ENCODE results near the gene PAIP1. TPM values are rescaled to one million over a fixed set of nuclear protein-coding genes. Genes with fewer than 3 reads are reported as not detected.
A peak's percentile ranks its signal among the peaks of the same experiment; 100 is the strongest.
"Not testable (repeated sequence)": the region's sequence is repeated elsewhere in the genome, so short reads cannot be mapped to it uniquely, and the experiment has no call there.

PAIP1 gene
- polyA plus RNA-seq, 3 donors = 124 to 152 (median 134) TPM

DNA sequence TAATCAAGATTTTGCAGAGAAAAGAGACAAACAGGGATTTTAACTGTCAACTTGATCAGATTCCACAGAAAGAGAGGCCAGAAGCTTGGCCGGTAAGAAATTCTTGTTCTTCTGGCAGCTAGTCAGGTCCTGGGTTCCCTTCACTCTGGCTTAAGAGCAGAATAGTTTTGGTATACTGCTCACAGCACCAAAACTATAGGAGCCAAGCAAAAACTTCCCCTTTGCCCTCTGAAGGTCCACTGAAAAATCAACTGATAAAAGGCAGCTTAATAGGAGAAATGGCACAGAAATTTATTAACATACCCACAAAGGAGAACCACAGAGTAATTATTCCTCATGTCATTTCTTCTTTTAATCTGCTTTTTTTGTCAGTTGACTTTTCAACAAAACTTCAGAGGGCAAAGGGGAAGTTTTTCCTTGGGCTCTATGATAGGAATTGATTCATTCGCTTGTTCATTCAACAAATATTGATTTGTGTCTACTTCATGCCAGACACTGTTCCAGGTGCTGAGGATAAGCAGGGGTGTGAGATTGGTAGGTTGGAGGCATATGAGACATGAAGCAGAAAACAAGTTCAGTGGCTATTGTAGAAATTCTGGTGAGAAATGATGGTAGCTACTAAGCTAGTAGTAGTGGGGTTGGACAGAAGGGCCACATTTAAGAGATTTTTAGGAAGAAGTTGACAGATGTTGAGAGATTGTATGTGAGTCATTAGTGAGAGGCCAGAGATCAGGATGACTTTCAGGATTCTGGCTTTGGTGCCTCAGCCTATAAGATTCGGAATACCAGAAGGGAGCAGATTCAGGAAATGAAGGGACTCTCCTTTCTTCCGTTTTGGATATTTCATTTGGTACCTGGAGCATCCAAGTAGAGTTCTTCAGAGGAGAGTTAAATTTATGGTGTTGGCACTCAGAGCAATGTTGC lies 25.5 kb upstream of the PAIP1 start:
- no peak for DNase-seq

DNA sequence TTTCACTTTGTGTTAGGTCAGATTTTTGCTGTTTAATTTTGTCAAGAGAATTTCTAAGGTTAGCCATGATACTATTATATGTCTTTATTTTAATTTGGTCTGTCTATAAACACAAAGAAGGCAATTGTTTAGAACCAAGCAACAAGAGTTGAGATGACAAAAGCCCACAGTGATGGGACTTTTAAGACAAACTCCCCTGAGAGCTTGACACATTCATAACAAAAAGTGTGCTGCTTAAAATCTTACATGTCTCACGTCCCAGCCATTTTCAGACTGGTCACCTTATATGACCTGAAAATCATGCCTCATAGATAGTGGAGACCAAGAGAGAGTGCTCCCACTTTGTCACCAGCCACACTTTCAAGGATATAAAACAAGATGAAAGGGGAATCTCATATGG lies 24.5 kb upstream of the PAIP1 start:
- no peak for DNase-seq

DNA sequence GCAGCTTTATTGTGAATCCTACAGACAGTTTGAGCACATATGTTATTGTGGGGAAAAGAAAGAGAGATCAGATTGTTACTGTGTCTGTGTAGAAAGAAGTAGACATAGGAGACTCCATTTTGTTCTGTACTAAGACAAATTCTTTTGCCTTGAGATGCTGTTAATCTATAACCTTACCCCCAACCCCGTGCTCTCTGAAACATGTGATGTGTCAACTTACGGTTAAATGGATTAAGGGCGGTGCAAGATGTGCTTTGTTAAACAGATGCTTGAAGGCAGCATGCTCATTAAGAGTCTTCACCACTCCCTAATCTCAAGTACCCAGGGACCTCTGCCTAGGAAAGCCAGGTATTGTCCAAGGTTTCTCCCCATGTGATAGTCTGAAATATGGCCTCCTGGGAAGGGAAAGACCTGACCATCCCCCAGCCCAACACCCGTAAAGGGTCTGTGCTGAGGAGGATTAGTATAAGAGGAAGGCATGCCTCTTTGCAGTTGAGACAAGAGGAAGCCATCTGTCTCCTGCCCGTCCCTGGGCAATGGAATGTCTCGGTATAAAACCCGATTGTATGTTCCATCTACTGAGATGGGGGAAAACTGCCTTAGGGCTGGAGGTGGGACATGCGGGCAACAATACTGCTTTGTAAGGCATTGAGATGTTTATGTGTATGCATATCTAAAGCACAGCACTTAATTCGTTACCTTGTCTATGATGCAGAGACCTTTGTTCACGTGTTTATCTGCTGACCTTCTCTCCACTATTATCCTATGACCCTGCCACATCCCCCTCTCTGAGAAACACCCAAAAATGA lies 23.7 kb upstream of the PAIP1 start:
- DNase-seq = not testable (repeated sequence)

DNA sequence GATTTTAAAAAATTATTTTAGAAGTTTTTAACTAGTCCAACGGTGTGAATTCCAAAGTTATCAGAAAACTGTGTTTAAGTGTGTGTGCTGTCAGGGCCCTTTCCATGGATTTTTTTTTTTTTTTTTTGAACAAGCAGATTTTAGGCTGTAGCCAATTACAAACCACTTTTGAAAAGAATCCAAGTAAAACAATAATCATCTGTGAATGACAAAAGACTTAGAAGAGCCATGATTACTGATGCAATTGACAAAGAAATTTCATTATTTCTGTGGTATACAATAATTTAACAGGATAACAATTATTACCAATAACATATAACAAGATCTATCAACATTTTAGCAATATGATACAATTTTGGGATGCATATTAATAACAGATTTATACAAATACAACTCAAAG lies 16.2 kb upstream of the PAIP1 start:
- no peak for DNase-seq

DNA sequence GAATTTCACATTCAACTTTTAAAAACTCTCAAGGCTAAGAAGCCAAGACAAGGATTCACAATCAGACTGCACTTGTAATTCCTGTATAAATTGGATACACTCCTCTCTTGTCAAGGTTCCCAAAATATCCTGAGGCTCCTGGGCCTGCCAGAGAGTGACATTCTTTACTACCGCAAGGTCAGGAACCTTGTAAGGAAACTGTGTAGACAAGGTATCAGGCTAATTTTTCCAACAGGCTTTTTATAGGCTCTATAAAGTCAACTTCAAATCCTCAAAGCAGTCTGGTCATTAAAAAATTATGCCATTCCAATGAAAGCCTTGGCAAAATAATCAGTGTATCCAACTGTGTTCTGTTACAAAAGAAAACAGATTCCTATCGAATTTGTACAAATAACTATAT lies 15.5 kb upstream of the PAIP1 start:
- no peak for DNase-seq

DNA sequence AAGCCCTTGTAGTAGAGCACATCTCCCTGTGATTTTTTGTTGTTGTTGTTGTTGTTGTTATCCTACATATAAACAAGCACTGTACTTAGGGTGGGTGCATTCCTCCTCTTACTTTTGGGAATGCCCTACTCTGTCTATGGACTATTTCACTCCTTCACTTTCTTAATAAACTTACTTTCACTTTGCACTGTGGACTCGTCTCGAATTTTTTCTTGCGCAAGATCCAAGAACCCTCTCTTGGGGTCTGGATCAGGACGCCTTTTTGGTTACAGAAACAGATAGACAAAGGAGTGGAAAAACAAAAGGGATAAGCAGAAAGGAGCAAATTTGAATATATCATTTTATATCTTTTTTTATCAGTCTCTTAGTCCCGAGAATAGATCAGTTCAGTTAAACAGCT lies 14.4 kb upstream of the PAIP1 start:
- DNase-seq = no peak

DNA sequence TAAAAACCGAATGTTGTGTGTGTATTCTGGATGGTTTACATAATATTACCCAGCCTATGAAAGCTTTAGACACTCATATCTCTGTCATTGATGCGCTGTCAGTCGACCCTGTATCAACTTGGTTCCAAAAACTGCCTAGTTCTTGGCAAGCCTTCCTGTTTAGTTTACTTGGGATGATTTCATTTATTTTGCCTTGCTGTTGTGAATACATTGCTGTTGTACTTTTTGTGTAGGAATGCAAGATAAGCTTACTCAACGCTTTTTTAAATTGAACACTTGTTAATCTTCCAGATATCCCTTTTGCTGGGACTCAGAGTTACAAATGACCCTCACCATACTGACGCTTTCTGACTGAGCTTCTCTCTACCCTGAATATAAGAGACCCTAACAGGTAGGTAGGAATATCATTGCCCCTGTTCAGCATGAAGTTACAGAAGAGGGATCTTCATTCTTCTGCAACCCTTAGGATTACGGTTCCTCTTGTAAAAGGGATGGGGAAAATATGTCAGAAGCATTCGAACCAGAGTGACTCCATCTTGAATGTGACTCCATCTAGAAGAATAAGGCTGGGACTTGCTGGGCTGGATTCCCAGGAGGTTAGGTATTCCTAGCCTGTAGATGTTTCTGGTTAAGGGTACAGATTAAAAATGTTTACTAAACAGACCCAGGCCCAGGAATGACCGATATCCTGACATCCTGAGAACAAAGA lies 13.7 kb upstream of the PAIP1 start:
- DNase-seq = no peak

DNA sequence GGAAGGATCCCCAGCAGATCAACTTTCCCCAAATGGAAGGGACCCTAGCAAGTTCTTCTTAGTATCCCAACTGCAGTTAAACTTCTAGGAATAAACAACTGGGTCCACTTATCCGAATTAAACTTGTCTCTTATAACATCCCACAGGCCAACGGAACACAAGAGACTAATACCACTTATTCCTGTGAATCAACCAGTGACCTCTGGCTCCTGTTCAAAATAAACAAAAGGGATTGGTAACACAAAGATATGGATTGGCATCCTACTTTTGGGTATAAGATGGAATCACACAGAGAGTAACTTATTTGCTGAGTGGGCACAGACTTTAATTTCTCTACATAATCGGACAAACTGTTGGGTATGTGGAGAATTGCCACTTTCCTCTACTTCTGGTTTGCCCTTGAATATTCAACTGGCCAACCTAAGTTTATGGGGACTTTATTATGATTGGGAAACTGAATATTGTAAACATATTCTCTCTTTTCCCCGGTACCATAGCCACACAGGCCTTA lies 12.4 kb upstream of the PAIP1 start:
- no peak for DNase-seq

DNA sequence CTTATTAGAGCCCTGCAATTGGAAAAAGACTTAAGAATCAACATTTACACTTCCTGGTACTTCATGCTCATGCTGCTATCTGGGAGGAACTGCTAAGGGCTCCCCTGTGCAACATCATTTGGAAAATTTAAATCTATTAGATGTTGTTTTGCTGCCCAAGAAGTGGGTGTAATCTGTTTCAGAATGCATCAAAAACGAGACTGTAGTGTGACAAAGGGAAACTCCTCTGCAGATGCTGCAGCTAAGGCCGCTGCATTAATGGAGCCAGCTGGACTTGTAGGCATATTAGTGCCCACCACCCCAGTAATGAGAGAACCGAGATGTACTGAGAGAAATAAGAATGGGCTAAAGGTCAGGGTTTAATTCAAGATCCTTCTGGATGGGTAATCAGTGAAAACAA lies 11.1 kb upstream of the PAIP1 start:
- DNase-seq = no peak

DNA sequence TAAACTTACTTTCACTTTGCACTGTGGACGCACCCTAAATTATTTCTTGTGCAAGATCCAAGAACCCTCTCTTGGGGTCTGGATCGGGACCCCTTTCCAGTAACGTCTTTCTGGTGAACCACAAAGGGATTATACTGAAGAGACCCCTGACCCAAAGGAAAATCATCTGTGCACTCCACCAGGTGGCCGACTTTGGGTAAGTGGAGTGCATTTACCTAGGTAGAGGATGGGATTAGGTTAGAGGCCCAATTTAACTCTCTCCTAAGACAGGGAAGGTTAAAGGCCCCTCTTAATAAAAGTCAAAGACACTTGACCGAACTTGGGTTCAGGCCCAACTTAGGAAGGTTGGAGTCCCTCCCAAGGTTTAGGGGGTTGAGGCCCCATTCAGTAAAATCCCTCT lies 8.2 kb upstream of the PAIP1 start:
- DNase-seq = no peak

DNA sequence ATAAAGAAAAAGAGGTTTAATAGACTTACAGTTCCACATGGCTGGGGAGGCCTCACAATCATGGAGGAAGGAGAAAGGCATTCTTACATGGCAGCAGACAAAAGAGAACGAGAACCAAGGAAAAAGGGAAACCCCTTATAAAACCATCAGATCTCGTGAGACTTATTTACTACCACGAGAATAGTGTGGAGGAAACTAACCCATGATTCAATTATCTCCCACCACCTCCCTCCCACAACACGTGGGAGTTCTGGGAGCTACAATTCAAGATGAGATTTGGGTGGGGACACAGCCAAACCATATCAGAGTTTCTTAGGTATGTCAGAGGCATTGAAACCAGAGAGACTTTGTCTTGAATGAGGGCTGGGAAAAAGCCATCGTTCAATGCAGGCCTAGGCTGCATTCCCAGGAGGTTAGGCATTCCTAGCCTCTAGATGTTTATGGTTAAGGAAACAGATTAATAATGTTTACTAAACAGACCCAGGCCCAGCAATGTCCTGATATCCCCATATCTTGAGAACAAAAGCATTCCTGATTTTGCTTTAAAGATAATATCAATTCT lies 7.5 kb upstream of the PAIP1 start:
- no peak for DNase-seq

DNA sequence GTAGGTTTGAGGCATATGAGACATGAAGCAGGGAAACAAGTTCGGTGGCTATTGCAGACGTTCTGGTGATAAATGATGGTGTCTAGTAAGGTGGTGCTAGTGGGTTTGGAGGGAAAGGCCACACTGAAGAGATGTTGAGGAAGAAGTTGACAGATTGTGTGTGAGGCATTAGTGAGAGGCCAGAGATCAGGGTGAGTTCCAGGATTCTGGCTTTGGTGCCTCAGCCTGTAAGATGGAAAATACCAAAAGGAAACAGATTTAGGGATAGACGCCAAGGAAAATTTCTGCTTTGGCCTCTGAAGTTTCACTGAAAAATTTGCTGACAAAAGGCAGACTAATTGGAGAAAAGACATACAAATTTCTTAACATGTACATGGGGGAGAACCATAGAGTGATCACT lies 6.4 kb upstream of the PAIP1 start:
- peak; percentile 21 for DNase-seq

DNA sequence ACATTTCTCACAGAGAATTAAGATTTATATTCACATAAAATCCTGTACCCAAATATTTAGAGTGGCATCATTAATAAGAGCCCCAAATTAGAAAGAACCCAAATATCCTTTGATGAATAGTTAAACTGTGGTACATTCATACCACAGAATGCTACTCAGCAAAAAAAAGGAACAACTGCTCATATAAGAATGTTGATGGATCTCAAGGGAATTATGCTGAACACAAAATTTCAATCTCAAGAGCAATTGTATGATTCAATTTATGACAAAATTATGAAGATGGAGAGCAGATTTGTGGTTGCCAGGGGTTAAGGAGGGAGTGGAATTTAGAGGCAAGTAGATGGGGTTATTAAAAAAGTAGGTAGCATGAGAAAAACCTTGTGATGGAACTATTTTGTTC lies 4.5 kb upstream of the PAIP1 start:
- no peak for DNase-seq

DNA sequence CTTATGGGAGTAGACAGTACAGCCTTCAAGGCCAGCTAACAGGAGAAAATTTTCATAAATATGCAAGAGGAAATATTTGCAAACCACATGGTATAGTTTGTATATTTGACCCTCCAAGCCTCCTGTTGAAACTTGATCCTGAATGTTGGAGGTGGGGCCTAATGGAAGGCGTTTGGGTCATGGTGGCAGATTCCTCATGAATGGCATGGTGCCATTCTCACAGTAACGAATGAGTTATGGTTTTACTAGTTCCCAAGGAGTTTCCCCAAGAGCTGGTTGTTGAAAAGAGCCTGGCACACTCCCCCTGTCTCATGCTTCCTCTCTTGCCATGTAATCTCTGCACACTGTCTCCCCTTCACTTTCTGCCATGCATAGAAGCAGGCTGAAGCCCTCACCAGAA lies 3.3 kb upstream of the PAIP1 start:
- no peak for DNase-seq

DNA sequence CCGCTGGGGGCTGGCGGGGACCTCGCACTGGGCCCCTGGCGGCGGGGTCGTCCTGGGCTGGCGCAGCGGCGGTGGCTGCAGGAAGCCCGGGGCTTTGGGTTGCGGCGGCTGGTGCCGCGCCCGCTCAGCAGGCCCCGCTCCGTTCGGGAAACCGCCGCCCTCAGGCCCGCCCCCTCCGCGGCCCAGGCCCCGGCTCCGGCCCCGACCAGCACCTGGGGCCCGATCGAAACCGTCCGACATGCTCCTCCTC lies 345 bp downstream of the PAIP1 start:
- not testable (repeated sequence) for DNase-seq

DNA sequence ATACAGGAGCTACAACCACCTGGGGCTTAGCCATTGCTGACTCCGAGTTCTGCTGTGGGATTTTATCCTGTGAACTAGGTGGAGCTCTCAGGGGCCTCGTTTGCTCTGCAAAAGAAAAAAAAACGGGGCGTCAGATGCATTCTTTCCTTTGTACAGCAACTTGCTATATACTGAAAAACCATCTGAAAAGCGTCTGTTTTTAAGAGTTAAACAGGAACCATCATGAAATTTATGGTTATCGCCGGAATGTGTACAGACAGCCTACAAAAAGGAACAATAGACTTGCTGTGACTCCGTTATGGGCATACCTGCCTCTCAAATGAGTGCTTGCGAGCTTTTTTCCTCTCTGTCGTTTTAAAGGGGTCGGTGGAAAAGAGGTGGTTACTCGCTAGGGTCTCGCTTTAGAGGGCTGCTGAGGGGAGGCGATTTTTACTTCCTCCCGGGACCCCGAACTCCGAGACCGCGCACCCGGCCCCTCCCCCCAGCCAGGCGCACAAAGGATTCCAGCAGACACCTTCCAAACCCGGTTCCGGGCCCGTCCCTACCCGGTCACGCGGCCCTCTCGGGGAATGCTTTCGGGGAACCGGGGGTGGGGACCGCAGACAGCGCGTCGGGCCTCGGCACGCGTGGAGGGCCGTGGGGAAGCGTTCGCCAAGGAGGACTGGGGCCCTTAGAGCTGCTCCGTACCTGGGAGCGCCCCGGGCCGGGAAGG lies 826 bp downstream of the PAIP1 start:
- DNase-seq = peak; percentile 52

DNA sequence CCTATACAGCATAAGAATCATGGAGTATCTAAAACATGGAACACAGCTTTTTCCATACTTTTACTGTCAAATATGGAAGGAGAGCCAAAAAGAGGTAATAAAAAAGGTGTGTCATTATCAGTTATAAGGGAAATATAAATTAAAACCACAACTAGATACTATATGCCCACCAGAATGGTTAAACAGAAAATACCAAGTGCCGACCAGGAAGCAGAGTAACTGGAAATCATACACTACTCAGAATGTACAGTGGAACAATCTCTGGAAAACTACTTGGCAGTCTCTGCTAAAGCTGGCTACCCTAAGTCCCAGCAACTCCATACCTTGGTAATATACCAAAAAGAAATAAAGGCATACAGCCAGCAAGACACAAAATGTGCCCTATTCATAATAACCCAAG lies 2.4 kb downstream of the PAIP1 start:
- DNase-seq = no peak

DNA sequence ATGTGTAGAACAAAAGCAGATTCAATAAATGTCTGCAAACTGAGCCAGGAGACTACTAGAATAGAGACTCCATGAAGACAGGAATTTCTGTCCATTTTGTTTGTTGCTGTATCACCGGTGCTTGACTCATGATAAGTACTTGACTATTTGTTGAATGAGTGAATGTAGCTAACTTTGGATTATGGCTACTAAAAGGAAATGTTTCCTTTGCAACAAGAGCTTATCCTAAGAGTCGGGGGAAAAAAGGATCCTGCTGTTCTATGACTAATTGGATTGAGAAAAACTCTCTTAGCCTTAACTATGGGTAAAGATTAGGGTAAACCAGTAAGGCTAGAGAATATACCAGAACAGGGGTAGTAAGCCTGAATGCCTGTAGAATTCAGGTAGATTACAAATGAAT lies 3.5 kb downstream of the PAIP1 start:
- no peak for DNase-seq

DNA sequence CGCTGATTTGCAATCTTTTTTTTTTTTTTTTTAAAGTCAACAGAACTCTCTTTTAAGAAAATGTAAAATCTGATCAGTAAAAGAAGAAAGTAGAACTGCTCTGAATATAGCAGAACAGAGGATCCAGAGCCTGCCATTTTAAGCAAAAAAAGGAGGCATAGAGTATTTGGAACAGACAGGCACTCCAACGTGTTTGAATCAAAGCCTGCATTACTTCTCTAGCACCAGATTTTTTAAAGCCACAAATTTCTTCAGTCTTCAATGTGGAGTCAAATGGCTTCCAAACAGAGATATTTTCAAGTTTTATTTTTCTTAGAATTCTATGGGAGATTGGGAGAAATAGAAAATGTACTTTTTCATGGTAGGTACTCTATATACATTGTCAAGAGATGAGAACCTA lies 5.1 kb downstream of the PAIP1 start:
- no peak for DNase-seq

DNA sequence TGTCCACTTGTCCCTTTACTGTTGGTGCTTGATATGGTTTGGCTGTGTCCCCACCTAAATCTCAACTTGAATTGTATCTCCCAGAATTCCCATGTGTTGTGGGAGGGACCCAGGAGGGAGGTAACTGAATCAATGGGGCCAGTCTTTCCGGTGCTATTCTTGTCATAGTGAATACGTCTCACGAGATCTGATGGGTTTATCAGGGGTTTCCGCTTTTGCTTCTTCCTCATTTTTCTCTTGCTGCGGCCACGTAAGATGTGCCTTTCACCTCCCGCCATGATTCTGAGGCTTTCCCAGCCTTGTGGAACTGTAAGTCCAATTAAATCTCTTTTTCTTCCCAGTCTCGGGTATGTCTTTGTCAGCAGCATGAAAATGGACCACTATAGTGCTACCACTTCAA lies 7.6 kb downstream of the PAIP1 start:
- DNase-seq = not testable (repeated sequence)

DNA sequence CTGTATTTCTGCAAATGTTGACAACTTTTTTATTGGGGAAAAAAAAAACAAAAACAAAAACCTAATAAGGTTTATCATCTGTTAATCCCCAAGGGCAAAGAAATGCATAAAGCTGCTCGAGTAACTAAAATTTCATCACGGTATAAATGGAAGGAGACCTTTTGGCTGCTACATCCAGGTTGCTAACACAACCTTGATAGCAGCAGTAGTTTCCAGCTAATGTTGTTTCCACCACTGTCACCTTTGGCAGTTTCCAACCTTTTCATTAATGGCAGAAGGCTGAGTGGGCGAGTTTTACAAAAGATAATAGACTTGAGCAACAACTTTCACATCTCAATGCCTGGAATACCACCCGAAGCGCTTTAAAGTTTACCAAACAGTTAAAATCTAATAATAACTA lies 8.5 kb downstream of the PAIP1 start:
- no peak for DNase-seq

DNA sequence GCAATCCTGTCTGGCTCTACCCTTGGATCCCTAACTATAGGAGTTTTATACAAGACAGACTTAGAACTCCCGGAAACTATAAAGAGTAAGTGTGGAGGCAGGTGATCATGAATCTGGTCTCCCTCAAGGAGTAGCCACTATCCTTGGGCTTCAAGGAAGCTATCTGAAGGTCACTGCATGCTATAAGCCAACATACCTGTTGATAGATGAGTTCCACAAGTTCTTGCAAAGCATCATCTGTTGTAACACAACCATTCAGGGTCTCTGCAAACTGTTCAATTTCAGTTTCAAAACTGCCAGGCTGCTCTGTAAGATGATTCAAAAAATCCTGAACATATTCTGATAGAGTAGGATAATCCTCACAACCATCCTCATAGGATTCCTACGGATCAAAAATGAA lies 9.3 kb downstream of the PAIP1 start:
- DNase-seq = no peak

All from renal pelvis (tissue), 4 donors.